Measurements from ENCODE around the gene ACVR2B.

Gene ACVR2B

GRCh38 chr3:38457111-38458003 is 3.7 kb downstream of the ACVR2B start:
- no peak overlapping the region for H3K27ac ChIP-seq
- no peaks in the 10 kb centered on the region for H3K27me3 ChIP-seq
- H3K36me3 ChIP-seq = peaks cover 0 to 13% (median 6%) of the 10 kb centered on the region in 11 experiments; a peak in 7 of 22 replicates
- peak overlapping the region in 4 of 11 experiments; percentile 14 to 70 (median 38); a peak in 6 of 22 replicates for H3K4me2 ChIP-seq
- H3K9ac ChIP-seq = no peak overlapping the region
- no peak overlapping the region for H3K4me3 ChIP-seq
- H4K20me1 ChIP-seq = peaks cover 19 to 62% (median 56%) of the 10 kb centered on the region in 11 experiments; a peak in 21 of 22 replicates
- peaks cover 0 to 18% (median 2%) of the 10 kb centered on the region in 11 experiments; a peak in 4 of 22 replicates for H3K9me3 ChIP-seq (replicated peaks in 1 of 11)
- no peak for TF ChIP-seq Cebpa-rat (IDR thresholded peaks at IDR 0.05)
- peaks cover 30 to 54% (median 40%) of the 10 kb centered on the region in 10 experiments for H3K4me1 ChIP-seq

GRCh38 chr3:38458796-38459498 is 5.3 kb downstream of the ACVR2B start:
- TF ChIP-seq Cebpa-rat (IDR thresholded peaks at IDR 0.05) = no peak
- Histone ChIP-seq H4K20me1 (peaks cover 16 to 74% (median 57%) of the 10 kb centered on the region in 11 experiments; a peak in 21 of 22 replicates), H3K4me2 (peak overlapping the region; percentile 6 to 57 (median 32); a peak in 12 of 22 replicates), H3K4me3 (no peak overlapping the region), H3K27ac (no peak overlapping the region), H3K27me3 (no peaks in the 10 kb centered on the region), H3K4me1 (peaks cover 25 to 54% (median 34%) of the 10 kb centered on the region in 10 experiments), H3K36me3 (peaks cover 0 to 27% (median 12%) of the 10 kb centered on the region in 11 experiments; a peak in 11 of 22 replicates), H3K9ac (no peak overlapping the region), H3K9me3 (replicated peaks in 1 of 11) (peaks cover 5 to 32% (median 17%) of the 10 kb centered on the region in 11 experiments; a peak in 17 of 22 replicates)

GRCh38 chr3:38459499-38460048 is 5.9 kb downstream of the ACVR2B start:
- H3K9me3 ChIP-seq (replicated peaks in 1 of 11) = peaks cover 7 to 38% (median 23%) of the 10 kb centered on the region in 11 experiments; a peak in 19 of 22 replicates
- H3K4me3 ChIP-seq = no peak overlapping the region
- peaks cover 0 to 30% (median 12%) of the 10 kb centered on the region in 11 experiments; a peak in 11 of 22 replicates for H3K36me3 ChIP-seq
- H3K9ac ChIP-seq = no peak overlapping the region
- H3K27ac ChIP-seq = no peak overlapping the region
- H4K20me1 ChIP-seq = peaks cover 16 to 74% (median 57%) of the 10 kb centered on the region in 11 experiments; a peak in 21 of 22 replicates
- H3K4me2 ChIP-seq = peak overlapping the region; percentile 6 to 57 (median 32); a peak in 15 of 22 replicates
- no peaks in the 10 kb centered on the region for H3K27me3 ChIP-seq
- peaks cover 25 to 54% (median 33%) of the 10 kb centered on the region in 10 experiments for H3K4me1 ChIP-seq
- TF ChIP-seq Cebpa-rat (IDR thresholded peaks at IDR 0.05) = no peak

GRCh38 chr3:38460377-38461270 is 6.9 kb downstream of the ACVR2B start:
- Histone ChIP-seq H3K9ac (no peak overlapping the region), H3K9me3 (replicated peaks in 1 of 11) (peaks cover 14 to 49% (median 34%) of the 10 kb centered on the region in 11 experiments; a peak in 21 of 22 replicates), H3K27me3 (no peaks in the 10 kb centered on the region), H3K4me1 (peaks cover 24 to 53% (median 32%) of the 10 kb centered on the region in 10 experiments), H3K4me2 (peak overlapping the region; percentile 16 to 46 (median 37); a peak in 17 of 22 replicates), H3K4me3 (no peak overlapping the region), H3K27ac (no peak overlapping the region), H3K36me3 (peaks cover 0 to 36% (median 12%) of the 10 kb centered on the region in 11 experiments; a peak in 12 of 22 replicates), H4K20me1 (peaks cover 12 to 72% (median 54%) of the 10 kb centered on the region in 11 experiments; a peak in 21 of 22 replicates)
- no peak for TF ChIP-seq Cebpa-rat (IDR thresholded peaks at IDR 0.05)

- TF ChIP-seq Cebpa-rat (IDR thresholded peaks at IDR 0.05) = no peak
- Histone ChIP-seq H3K4me3 (no peak overlapping the region), H3K4me1 (peaks cover 1 to 4% (median 2%) of the 10 kb centered on the region in 10 experiments; a peak in 14 of 20 replicates), H3K27ac (no peak overlapping the region), H3K27me3 (no peaks in the 10 kb centered on the region), H3K9ac (no peak overlapping the region), H3K36me3 (peaks cover 0 to 71% (median 29%) of the 10 kb centered on the region in 11 experiments; a peak in 16 of 22 replicates), H3K4me2 (no peak overlapping the region), H4K20me1 (peaks cover 0 to 21% (median 7%) of the 10 kb centered on the region in 11 experiments; a peak in 8 of 22 replicates), H3K9me3 (replicated peaks in 1 of 11) (peaks cover 63 to 97% (median 83%) of the 10 kb centered on the region in 11 experiments)
Measured at GRCh38 chr3:38465588-38466154, 12.0 kb downstream of the ACVR2B start.

GRCh38 chr3:38468765-38469164 is 15.1 kb downstream of the ACVR2B start:
- Histone ChIP-seq H3K36me3 (peaks cover 0 to 50% (median 23%) of the 10 kb centered on the region in 11 experiments; a peak in 16 of 22 replicates), H4K20me1 (peaks cover 0 to 26% (median 23%) of the 10 kb centered on the region in 11 experiments; a peak in 16 of 22 replicates), H3K4me2 (no peak overlapping the region), H3K9me3 (replicated peaks in 1 of 11) (peaks cover 60 to 75% (median 69%) of the 10 kb centered on the region in 11 experiments), H3K9ac (no peak overlapping the region), H3K27ac (no peak overlapping the region), H3K27me3 (no peaks in the 10 kb centered on the region), H3K4me3 (no peak overlapping the region), H3K4me1 (peaks cover 0 to 18% (median 14%) of the 10 kb centered on the region in 10 experiments; a peak in 14 of 20 replicates)
- TF ChIP-seq Cebpa-rat (IDR thresholded peaks at IDR 0.05) = no peak

GRCh38 chr3:38469852-38470251 is 16.2 kb downstream of the ACVR2B start:
- H3K4me1 ChIP-seq = peaks cover 0 to 19% (median 14%) of the 10 kb centered on the region in 10 experiments; a peak in 14 of 20 replicates
- no peak overlapping the region for H3K4me3 ChIP-seq
- no peak overlapping the region for H3K4me2 ChIP-seq
- H3K9ac ChIP-seq = no peak overlapping the region
- peaks cover 53 to 64% (median 58%) of the 10 kb centered on the region in 11 experiments for H3K9me3 ChIP-seq (replicated peaks in 1 of 11)
- peaks cover 0 to 43% (median 19%) of the 10 kb centered on the region in 11 experiments; a peak in 14 of 22 replicates for H3K36me3 ChIP-seq
- H3K27me3 ChIP-seq = no peaks in the 10 kb centered on the region
- TF ChIP-seq Cebpa-rat (IDR thresholded peaks at IDR 0.05) = no peak
- no peak overlapping the region for H3K27ac ChIP-seq
- H4K20me1 ChIP-seq = peaks cover 7 to 36% (median 33%) of the 10 kb centered on the region in 11 experiments; a peak in 19 of 22 replicates

Data from BLaER1 treated with 17β-estradiol and CSF1 and Interleukin-3, amounts not matched to agents 10 nM and 100 nM (cell line).